ENCODE measurements around the gene TNRC6A.
"Not testable (repeated sequence)": the region's sequence is repeated elsewhere in the genome, so short reads cannot be mapped to it uniquely, and the experiment has no call there.

Gene TNRC6A

GRCh38 chr16:24820522-24820921 lies 91.1 kb downstream of the TNRC6A start:
- DNase-seq, result no peak

GRCh38 chr16:24821129-24821528 lies 91.7 kb downstream of the TNRC6A start:
- no peak for DNase-seq

- DNase-seq, result no peak
These were observed 93.1 kb downstream of the TNRC6A start for GRCh38 chr16:24822542-24822941.

DNA sequence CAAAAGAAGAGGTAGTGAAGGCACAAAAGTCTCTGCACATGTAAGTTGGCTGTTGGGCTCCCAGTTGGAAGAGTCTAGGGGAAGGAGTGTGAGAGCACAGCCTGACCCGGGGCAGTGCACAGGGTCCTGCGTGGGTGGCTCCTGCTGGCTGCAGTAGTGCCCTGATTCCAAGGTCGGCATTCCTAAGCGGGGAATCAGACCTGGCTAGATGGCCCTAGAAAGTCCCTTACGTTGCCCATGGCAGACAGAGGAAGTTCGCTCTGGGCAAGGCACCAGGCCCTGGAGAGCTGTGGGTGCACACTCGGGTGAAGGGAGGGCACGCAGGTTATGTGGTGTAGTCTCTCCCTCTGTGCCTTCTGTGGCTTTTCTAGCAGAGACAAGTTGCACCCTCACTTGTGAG lies 93.5 kb downstream of the TNRC6A start:
- DNase-seq, result no peak

DNA sequence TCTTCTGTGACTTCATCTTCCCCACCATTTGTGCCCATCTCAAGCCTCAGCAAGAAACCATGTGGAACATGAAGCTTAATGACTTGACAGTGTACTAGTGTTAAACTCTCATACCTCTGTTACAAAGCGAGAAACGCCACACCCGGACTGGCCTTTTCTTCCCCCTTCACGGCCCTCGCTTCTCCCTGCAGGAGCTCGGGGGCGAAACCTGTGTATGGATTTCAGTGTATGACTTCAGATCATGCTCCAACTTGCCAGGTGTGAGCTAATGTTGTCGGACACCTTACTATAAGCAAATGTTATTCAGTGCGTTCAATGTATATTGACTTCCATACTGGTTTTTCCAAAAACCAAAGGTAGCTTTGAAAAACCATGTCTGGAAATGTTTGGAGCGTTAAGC lies 96.2 kb downstream of the TNRC6A start:
- DNase-seq, result no peak

DNA sequence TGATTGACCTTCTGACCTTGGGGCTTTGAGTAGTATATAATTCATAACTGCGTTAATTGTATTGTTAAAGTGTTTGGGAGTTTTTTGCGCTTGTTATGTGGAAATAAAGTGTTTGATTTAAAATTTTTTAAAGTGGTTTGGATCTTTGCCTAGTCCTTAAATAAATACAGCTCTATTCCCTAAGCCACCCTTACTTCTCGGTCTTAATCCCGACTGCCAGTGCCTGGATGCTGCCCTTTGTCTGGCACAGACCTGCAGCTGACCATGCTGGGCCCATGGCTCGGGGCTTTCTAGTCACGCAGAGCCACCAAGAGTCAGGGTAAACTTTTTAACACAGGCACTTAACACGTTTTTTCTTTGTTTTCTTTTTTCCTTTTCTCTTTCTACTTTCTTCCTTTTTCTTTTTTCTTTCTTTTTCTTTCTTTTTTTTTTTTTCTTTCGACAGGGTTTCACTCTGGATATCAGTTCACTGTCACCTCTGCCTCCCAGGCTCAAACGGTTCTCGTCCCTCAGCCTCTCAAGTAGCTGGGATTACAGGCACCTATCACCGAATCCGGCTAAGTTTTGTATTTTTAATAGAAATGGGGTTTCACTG lies 96.7 kb downstream of the TNRC6A start:
- DNase-seq, result no peak

GRCh38 chr16:24826817-24827566 lies 97.5 kb downstream of the TNRC6A start:
- no peak for DNase-seq

GRCh38 chr16:24829153-24829552 lies 99.7 kb downstream of the TNRC6A start:
- no peak for DNase-seq

- no peak for DNase-seq
These were observed 103.9 kb downstream of the TNRC6A start for GRCh38 chr16:24833352-24833751.

GRCh38 chr16:24834459-24835335 lies 105.2 kb downstream of the TNRC6A start:
- DNase-seq, result peak; percentile 6

- no peak for DNase-seq
These were observed 107.4 kb downstream of the TNRC6A start for GRCh38 chr16:24836836-24837235.

DNA sequence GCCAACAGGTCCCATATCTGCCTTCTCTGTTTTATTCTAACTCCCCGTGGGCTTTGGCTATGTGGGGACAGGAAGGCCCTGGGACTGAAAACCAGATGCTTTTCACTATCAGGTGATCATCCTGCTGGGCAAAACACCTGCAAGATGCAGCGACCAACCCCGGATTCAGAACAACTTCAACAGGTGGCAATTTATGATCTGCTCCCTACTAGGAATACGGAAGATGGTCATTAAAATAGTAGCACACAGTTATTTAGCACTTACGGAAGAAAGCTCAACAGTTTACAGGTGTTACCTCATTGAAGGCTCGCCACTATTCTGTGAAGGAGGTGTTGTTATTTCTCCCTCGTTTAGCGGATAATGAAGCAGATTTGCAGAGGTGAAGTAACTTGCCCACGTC lies 108.5 kb downstream of the TNRC6A start:
- no peak for DNase-seq

GRCh38 chr16:24838554-24839266 lies 109.3 kb downstream of the TNRC6A start:
- peak; percentile 50 to 54 for DNase-seq

- no peak for DNase-seq
These were observed 110.0 kb downstream of the TNRC6A start for GRCh38 chr16:24839347-24839972.

GRCh38 chr16:24841291-24841690 lies 111.8 kb downstream of the TNRC6A start:
- no peak for DNase-seq

DNA sequence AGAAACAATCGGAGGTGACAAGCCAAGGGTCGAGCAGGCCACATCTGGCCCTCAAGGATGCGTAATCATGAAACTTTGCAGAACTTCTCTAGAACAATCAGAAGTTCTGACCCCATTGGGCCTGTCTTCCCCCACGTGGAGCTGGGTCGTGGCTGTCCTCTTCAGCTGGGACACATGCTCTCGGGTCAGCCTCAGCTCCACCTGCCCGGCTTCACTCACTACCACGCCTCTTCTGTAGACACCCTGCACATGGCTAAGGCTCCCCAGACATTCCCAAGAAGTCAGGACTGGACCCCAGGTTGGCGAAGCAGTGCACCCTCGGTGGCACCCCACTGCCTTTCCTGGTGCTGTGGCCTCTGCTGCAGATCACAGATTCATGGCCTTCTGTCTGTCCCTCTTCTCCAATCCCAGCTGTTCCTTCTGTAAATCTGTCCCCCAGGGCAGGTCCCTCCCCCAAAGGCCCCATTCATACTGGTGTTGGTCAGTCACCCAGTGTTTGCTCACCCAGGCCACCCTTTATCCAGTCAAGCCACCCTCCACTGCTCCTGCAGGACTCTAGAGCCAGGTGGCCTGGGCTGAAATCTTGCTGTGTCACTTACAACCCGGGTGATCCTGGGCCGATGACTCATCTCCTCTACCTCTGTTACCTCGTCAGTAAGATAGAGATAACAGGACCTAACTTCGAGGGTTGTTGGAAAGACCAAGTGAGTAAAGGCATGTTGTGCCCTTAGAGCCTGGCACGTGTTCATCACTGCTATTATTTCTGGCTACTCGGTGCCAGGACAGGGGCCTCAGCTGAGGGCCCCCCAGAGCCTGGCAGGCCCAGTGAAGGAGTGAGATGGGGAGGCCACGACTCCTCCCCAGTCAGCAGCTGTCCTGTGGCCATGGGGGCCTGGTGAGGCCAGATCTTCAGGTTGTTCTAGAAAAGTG lies 114.9 kb downstream of the TNRC6A start:
- DNase-seq, result no peak

DNA sequence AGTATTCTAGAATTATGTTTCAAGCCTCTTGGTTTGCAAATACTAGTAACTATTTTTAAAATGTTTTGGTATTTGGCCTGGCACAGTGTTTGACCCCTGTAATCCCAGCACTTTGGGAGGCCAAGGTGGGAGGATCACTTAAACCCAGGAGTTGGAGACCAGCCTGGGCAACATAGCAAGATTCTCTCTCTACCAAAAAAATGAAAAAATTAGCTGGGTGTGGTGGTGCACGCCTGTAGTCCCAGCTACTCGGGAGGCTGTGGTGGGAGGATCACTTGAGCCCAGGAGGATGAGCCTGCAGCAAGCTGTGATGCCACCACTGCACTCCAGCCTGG lies 115.5 kb downstream of the TNRC6A start:
- DNase-seq, result not testable (repeated sequence)

DNA sequence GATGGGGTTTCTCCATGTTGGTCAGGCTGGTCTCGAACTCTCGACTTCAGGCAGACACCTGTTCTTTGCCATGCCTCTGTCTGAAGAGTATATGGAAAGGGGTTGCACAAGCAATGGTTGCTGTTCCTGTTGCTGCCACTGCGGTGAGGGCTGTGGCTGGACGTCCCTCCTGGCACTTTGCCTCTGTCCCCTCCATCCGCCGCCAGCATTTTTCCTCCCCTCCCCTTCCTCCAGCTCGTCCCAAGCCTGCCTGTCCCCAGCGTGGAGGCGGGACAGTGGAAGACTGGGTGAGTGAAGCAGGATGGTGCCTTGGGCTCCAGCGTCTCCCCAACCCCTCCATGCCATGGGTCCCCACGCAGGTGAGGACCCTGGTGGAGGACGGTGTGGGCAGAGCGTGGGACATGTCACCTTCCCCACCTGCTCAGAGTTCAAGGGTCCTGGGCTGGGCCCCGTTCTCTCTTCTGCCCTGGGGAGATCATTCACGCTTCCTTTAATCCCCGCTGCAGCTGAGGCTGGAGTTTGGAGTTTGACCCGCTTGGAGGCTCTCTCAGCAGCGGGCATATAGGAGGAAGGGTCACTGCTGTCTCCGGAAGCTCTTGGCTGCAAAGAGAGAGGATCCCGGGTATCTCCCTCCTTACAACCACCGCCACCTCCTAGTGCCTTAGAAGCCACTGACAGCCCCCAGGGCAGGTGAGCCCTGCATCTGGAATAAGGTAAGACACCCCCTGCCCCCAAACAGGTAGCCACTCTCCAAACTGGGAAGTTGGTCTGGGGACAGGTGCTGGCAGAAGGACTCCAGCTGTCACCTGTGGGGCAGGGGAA lies 116.5 kb downstream of the TNRC6A start, which contains the start of gene SLC5A11:
SLC5A11 (plus strand) TSS at position 238 of the 822 bp plus-strand sequence. CDS start 12,681 bp downstream, outside the sequence.
- no peak for DNase-seq

DNA sequence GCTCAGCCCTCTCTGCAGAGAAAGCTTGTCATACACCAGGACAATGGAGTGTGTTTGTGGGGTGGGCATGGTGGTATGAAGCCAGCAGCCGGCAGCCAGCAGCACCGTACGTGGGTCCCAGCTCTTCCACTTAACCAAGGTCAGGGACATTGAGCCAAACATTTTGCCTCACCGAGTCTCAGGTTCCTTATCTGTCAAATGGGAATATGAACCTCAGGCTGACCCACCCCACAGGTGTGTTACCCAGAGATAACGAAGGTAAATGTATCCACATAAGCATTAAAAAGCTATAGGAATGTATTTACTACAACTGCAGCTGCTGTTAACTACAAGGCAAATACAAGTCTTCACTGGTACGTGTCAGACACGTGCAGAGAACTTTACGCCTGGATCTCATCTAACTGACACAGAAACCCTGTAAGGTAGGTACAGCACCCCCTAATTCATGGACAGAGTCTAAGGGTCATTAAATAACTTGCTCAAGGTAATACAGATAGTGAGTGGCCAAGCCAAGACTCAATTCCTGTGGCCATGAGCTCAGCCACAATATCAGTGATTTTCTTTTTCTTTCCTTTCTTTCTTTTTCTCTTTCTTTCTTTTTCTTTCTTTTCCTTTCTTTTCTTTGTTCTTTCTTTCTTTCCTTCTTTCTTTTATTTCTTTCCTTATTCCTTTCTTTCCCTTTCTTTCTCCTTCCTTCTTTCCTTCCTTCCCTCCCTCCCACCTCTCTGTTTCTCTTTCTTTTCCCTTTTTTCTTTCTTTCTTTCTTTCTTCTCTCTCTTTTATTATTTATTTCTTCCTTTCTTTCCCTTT lies 117.3 kb downstream of the TNRC6A start:
- no peak for DNase-seq

DNA sequence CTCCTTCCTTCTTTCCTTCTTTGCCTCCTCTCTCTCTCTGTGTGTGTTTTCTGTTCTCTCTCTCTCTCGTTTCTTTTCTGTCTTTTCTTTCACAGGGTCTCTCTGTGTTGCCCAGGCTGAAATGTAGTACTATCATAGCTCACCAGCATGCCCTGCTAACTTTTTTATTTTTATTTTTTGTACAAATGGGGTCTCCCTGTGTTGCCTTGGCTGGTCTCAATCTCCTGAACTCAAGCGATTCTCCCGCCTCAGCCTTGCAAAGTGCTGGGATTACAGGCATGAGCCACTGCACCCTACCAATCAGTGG lies 117.9 kb downstream of the TNRC6A start:
- no peak for DNase-seq
